HepG2 (cell line): ENCODE results near the gene KCNQ2. TPM values are rescaled to one million over a fixed set of nuclear protein-coding genes. Genes with fewer than 3 reads are reported as not detected.

Source experiments
- ATAC-seq: fragments of 200-7000 bp; cut with Tn5 transposase; 3 replicates; pipeline ENCODE4 v1.9.1; 2020; ENCODE audit warnings: mild to moderate bottlenecking, moderate library complexity
- BruUV-seq: library from RNA; stranded (reverse); fragments of 400-500 nt; replicated peaks from 2 replicates; lab custom pipeline; 2021; lab: Mats Ljungman, UMichigan
- CTCF ChIA-PET: fragments of 300-600 bp; formaldehyde crosslinking; extraction: SDS; loops from one replicate; lab custom pipeline; 2021; ENCODE audit warnings: low total read pairs, inconsistent platforms, low intra/inter-chr PET ratio; lab: Yijun Ruan, JAX
- POLR2A ChIA-PET: fragments of 350-600 bp; sonication (Branson Sonifier 250); formaldehyde crosslinking; loops from one replicate; lab custom pipeline; 2020; ENCODE audit warnings: antibody characterized with exemption, inconsistent platforms; lab: Yijun Ruan, JAX
- DNase-seq: peaks from one replicate; pipeline ENCODE4 v3.0.0-alpha.2; 2015; ENCODE audit warnings: low spot score
- FAIRE-seq: peaks from 3 replicates; lab custom pipeline; 2011; peaks lifted over from hg19 to GRCh38; lab: Jason Lieb, UNC
- H2AFZ ChIP-seq: one replicate; pipeline ENCODE4 v1.6.1; 2011; ENCODE audit warnings: low read length, inconsistent platforms
- H3K27ac ChIP-seq: fragments of 300-600 bp; 3 replicates; pipeline ENCODE4 v1.8.0; 2011; ENCODE audit warnings: mixed run types, mild to moderate bottlenecking, mixed read lengths, low read length, inconsistent platforms; ENCODE audit not compliant: insufficient read depth; ENCODE audit errors: extremely low read length
- H3K27me3 ChIP-seq, 2 experiments: fragments of 200-600 bp in 1 of 2; 2 replicates in 1 of 2; 3 replicates in 1 of 2; pipeline versions ENCODE4 v1.6.0 to v1.8.0; 2011; ENCODE audit warnings: low read length in 2 of 2, mild to moderate bottlenecking in 2 of 2, moderate library complexity in 2 of 2, inconsistent platforms in 1 of 2; ENCODE audit not compliant: insufficient read depth in 2 of 2, control insufficient read depth in 1 of 2
- H3K36me3 ChIP-seq, 2 experiments: fragments of 200-600 bp in 1 of 2; replicated peaks in 1 of 2; 2 replicates in 1 of 2; 3 replicates in 1 of 2; pipeline versions ENCODE4 v1.5.1 to v1.8.0; 2011; ENCODE audit warnings: low read length in 2 of 2, inconsistent platforms in 1 of 2; ENCODE audit not compliant: insufficient read depth in 2 of 2, control insufficient read depth in 1 of 2
- H3K4me1 ChIP-seq: 2 replicates; pipeline ENCODE4 v1.5.1; 2012; ENCODE audit warnings: low read length, inconsistent platforms; ENCODE audit not compliant: insufficient read depth
- H3K4me2 ChIP-seq: 2 replicates; pipeline ENCODE4 v1.6.0; 2011; ENCODE audit warnings: low read depth, low read length, inconsistent platforms
- H3K4me3 ChIP-seq, 3 experiments: fragments of 200-600 bp in 1 of 3; sonication (generic), shearing (Covaris generic) in 1 of 3; replicated peaks in 1 of 3; 2 replicates each; pipeline ENCODE4 v1.5.1; 2011 to 2016; ENCODE audit warnings: low read length in 3 of 3, inconsistent platforms in 2 of 3, low read depth in 2 of 3, mild to moderate bottlenecking in 2 of 3, control low read depth in 1 of 3, mixed read lengths in 1 of 3; ENCODE audit not compliant: insufficient read depth in 1 of 3
- H3K79me2 ChIP-seq: one replicate; pipeline ENCODE4 v1.6.1; 2011; ENCODE audit warnings: low read length, inconsistent platforms; ENCODE audit not compliant: insufficient read depth
- H3K9ac ChIP-seq: 2 replicates; pipeline ENCODE4 v1.6.0; 2011; ENCODE audit warnings: mild to moderate bottlenecking, low read depth, low read length, inconsistent platforms; ENCODE audit not compliant: insufficient read depth
- H3K9me3 ChIP-seq: 2 replicates; pipeline ENCODE4 v1.5.1; 2012; ENCODE audit warnings: mild to moderate bottlenecking, low read length
- H4K20me1 ChIP-seq: 2 replicates; pipeline ENCODE4 v1.6.0; 2011; ENCODE audit warnings: inconsistent platforms, mild to moderate bottlenecking, low read length, moderate library complexity; ENCODE audit not compliant: insufficient read depth
- NFE2L2 ChIP-seq: fragments of 150-350 bp; IDR thresholded peaks from 2 replicates; pipeline ENCODE4 v1.6.1; 2014; ENCODE audit warnings: low read length
- NFKBIZ ChIP-seq: IDR thresholded peaks from 2 replicates; pipeline ENCODE4 v1.6.1; 2018; ENCODE audit warnings: missing genetic modification reagents, missing compliant biosample characterization
- RBAK ChIP-seq: sonication (generic); formaldehyde crosslinking; IDR thresholded peaks from 2 replicates; pipeline ENCODE4 v1.5.1; 2020; ENCODE audit warnings: mild to moderate bottlenecking, missing genetic modification reagents
- ZBTB21 ChIP-seq: sonication (generic); formaldehyde crosslinking; IDR thresholded peaks from 2 replicates; pipeline ENCODE4 v1.4.0; 2020; ENCODE audit warnings: missing genetic modification reagents
- ZNF180 ChIP-seq: sonication (generic); formaldehyde crosslinking; IDR thresholded peaks from 2 replicates; pipeline ENCODE4 v1.4.0; 2020; ENCODE audit warnings: low read depth, missing genetic modification reagents, borderline replicate concordance
- ZNF550 ChIP-seq: sonication (generic); formaldehyde crosslinking; IDR thresholded peaks from 2 replicates; pipeline ENCODE4 v1.4.0; 2020; ENCODE audit warnings: mild to moderate bottlenecking, missing genetic modification reagents, borderline replicate concordance
- WGBS: methylation state at CpG from one replicate; pipeline ENCODE4 v1.1.6; 2017; ENCODE audit warnings: low lambda C conversion rate; 5-methylcytosine and 5-hydroxymethylcytosine counted together
- in situ Hi-C: cut with HindIII; loops from 2 replicates; pipeline ENCODE4 v1.10.0; 2017; ENCODE audit warnings: low pct_unique_long_range_greater_than_20kb; ENCODE audit not compliant: extremely low pct_ligation_motif_present
- intact Hi-C: fragments of 100-400 bp; cut with micrococcal nuclease; formaldehyde crosslinking; loops from one replicate; pipeline ENCODE4 v1.10.0; 2022; ENCODE audit not compliant: unreplicated experiment
- polyA plus RNA-seq, 8 experiments: library from polyadenylated mRNA; depleted of rRNA in 3 of 8; stranded (reverse) in 7 of 8; unstranded in 1 of 8; fragments of >200 nt; fragmentation: Illumina TruSeq in 4 of 8; extraction: Trizol in 4 of 8; gene quantifications; 2 replicates each; pipeline versions ENCODE4 v1.2.1 to v1.2.3, GENCODE V29; 2011 to 2016; ENCODE audit warnings: low read depth in 4 of 8, missing spikeins in 1 of 8, mixed read lengths in 1 of 8; ENCODE audit not compliant: insufficient read depth in 1 of 8
- total RNA-seq, 5 experiments: library from RNA; depleted of rRNA; stranded (reverse); fragments of >200 nt; fragmentation: Illumina TruSeq; extraction: Trizol; gene quantifications; 2 replicates each; pipeline ENCODE4 v1.2.3, GENCODE V29; 2016; ENCODE audit warnings: low read depth in 1 of 5

The KCNQ2 gene
- total and polyA plus RNA-seq, 2 of the 13 experiments (the other 11 are each of a cell fraction or from before 2014, with no cell fraction given): not detected

GRCh38 chr20:63447320-63447719 lies 25.1 kb downstream of the KCNQ2 start:
- BruUV-seq: no TSS peak
- H4K20me1 ChIP-seq: no peaks in the 10 kb centered on the region; the same call in 1 of the 2 replicates
- no peak for DNase-seq
- WGBS: 34% methylated on average over 16 of the region's 16 CpGs
- no peaks in the 10 kb centered on the region for H3K79me2 ChIP-seq
- no peak overlapping the region for H3K27ac ChIP-seq
- H3K36me3 ChIP-seq: no peaks in the 10 kb centered on the region
- no peak overlapping the region for H2AFZ ChIP-seq
- intact Hi-C loops: no loop called here
- CTCF ChIA-PET: no interaction called here
- H3K9ac ChIP-seq: no peak overlapping the region
- POLR2A ChIA-PET: no interaction called here
- no peak for ATAC-seq
- no peak for FAIRE-seq
- in situ Hi-C loops: no loop called here
- H3K4me2 ChIP-seq: no peak overlapping the region
- H3K9me3 ChIP-seq: peaks cover 13% of the 10 kb centered on the region; the same call in 1 of the 2 replicates
- H3K27me3 ChIP-seq: peaks cover 13 to 41% of the 10 kb centered on the region in 2 experiments; a peak in 4 of 5 replicates
- no peak for TF ChIP-seq ZNF550 (CRISPR knock-in tag)
- no peak for TF ChIP-seq ZNF180 (CRISPR knock-in tag)
- no peak for TF ChIP-seq ZBTB21 (CRISPR knock-in tag)
- TF ChIP-seq NFKBIZ (CRISPR knock-in tag): no peak
- no peak for TF ChIP-seq NFE2L2
- no peaks in the 10 kb centered on the region for H3K4me1 ChIP-seq
- H3K4me3 ChIP-seq: no peak overlapping the region

GRCh38 chr20:63446216-63447024 lies 26.0 kb downstream of the KCNQ2 start:
- Histone ChIP-seq H3K9me3 (peaks cover 14% of the 10 kb centered on the region; the same call in 1 of the 2 replicates), H3K79me2 (no peaks in the 10 kb centered on the region), H3K9ac (no peak overlapping the region), H2AFZ (no peak overlapping the region), H3K4me2 (no peak overlapping the region), H3K4me1 (no peaks in the 10 kb centered on the region), H3K27me3 (peaks cover 7 to 32% of the 10 kb centered on the region in 2 experiments; a peak in 4 of 5 replicates), H4K20me1 (no peaks in the 10 kb centered on the region; the same call in 1 of the 2 replicates), H3K4me3 (no peak overlapping the region), H3K27ac (no peak overlapping the region), H3K36me3 (no peaks in the 10 kb centered on the region)
- no TSS peak for BruUV-seq
- no peak for ATAC-seq
- POLR2A ChIA-PET: no interaction called here
- no peak for TF ChIP-seq RBAK (CRISPR knock-in tag)
- CTCF ChIA-PET: no interaction called here
- no peak for FAIRE-seq
- WGBS: 25% methylated on average over 23 of the region's 31 CpGs
- in situ Hi-C loops: no loop called here
- DNase-seq: no peak
- intact Hi-C loops: no loop called here
